B cell (primary cell): ENCODE data around the gene DOCK6. TPM values are rescaled to one million over a fixed set of nuclear protein-coding genes. Genes with fewer than 3 reads are reported as not detected.

Experiments used
- ATAC-seq: fragments of 200-7000 bp; cut with Tn5 transposase; one replicate; pipeline ENCODE4 v1.10.0; 2021; ENCODE audit warnings: low read depth, mild to moderate bottlenecking, moderate number of reproducible peaks, moderate library complexity
- CTCF ChIA-PET: fragments of 350-600 bp; sonication (Branson Sonifier 250); formaldehyde crosslinking; loops from one replicate; lab custom pipeline; 2021; ENCODE audit warnings: antibody characterized with exemption, inconsistent platforms; lab: Charles Lee
- POLR2A ChIA-PET: fragments of 350-600 bp; sonication (Branson Sonifier 250); formaldehyde crosslinking; loops from one replicate; lab custom pipeline; 2021; ENCODE audit warnings: antibody characterized with exemption; lab: Charles Lee
- DNase-seq: peaks from one replicate; pipeline ENCODE4 v3.0.0; 2013
- H2AFZ ChIP-seq: 2 replicates; pipeline ENCODE4 v1.6.1; 2012; ENCODE audit warnings: mild to moderate bottlenecking, low read depth, low read length; ENCODE audit not compliant: insufficient read depth, poor library complexity, severe bottlenecking
- H3K27ac ChIP-seq, 2 donors: 1 replicate in 1 of 2; 2 replicates in 1 of 2; pipeline ENCODE4 v1.5.1; 2012 to 2013; ENCODE audit warnings: low read length in 2 of 2, mild to moderate bottlenecking in 2 of 2, moderate library complexity in 1 of 2
- H3K27me3 ChIP-seq, 4 experiments: fragments of 200-600 bp in 1 of 4; sonication (generic) in 1 of 4; replicated peaks in 1 of 4; 1 replicate in 2 of 4; 2 replicates in 2 of 4; pipeline versions ENCODE4 v1.6.1 to v1.7.0; 2013 to 2016; ENCODE audit warnings: low read length in 3 of 4, mild to moderate bottlenecking in 2 of 4, mixed read lengths in 1 of 4, moderate library complexity in 1 of 4; ENCODE audit not compliant: insufficient read depth in 4 of 4, control insufficient read depth in 3 of 4; ENCODE audit errors: control extremely low read depth in 1 of 4
- H3K36me3 ChIP-seq, 2 experiments: replicated peaks in 1 of 2; 1 replicate in 1 of 2; 2 replicates in 1 of 2; pipeline versions ENCODE4 v1.6.1 to v1.7.1; 2013; ENCODE audit warnings: low read length in 1 of 2; ENCODE audit not compliant: insufficient read depth in 2 of 2, control insufficient read depth in 1 of 2; ENCODE audit errors: control extremely low read depth in 1 of 2, extremely low read depth in 1 of 2
- H3K4me1 ChIP-seq, 2 donors: fragments of 200-600 bp in 1 of 2; sonication (generic) in 1 of 2; 1 replicate in 1 of 2; 2 replicates in 1 of 2; pipeline versions ENCODE4 v1.5.1 to v1.6.1; 2013 to 2017; ENCODE audit warnings: low read length in 2 of 2; ENCODE audit not compliant: control insufficient read depth in 2 of 2, insufficient read depth in 2 of 2
- H3K4me2 ChIP-seq: replicated peaks from 2 replicates; pipeline ENCODE3; 2012; ENCODE audit warnings: mild to moderate bottlenecking, low read depth, low read length; ENCODE audit not compliant: poor library complexity, severe bottlenecking
- H3K4me3 ChIP-seq, 5 experiments: fragments of 200-600 bp in 1 of 5; sonication (generic) in 1 of 5; 1 replicate in 3 of 5; 2 replicates in 2 of 5; pipeline versions ENCODE4 v1.5.1 to v1.7.0; 2011 to 2016; ENCODE audit warnings: low read length in 4 of 5, mild to moderate bottlenecking in 4 of 5, low read depth in 2 of 5, control low read depth in 1 of 5, moderate library complexity in 1 of 5; ENCODE audit not compliant: insufficient read depth in 1 of 5; ENCODE audit errors: control extremely low read depth in 1 of 5, extremely low read depth in 1 of 5
- H3K79me2 ChIP-seq: fragments of 200-600 bp; sonication (generic); one replicate; pipeline ENCODE4 v1.6.0; 2016; ENCODE audit warnings: low read length; ENCODE audit not compliant: control insufficient read depth, insufficient read depth
- H3K9ac ChIP-seq: fragments of 200-600 bp; sonication (generic); 2 replicates; pipeline ENCODE4 v1.6.1; 2017; ENCODE audit warnings: mild to moderate bottlenecking, low read length, moderate library complexity
- H3K9me3 ChIP-seq, 3 donors: one replicate each; pipeline versions ENCODE4 v1.6.1 to v1.7.1; 2013; ENCODE audit warnings: low read length in 2 of 3; ENCODE audit not compliant: control insufficient read depth in 2 of 3, insufficient read depth in 1 of 3; ENCODE audit errors: control extremely low read depth in 1 of 3
- H4K20me1 ChIP-seq: 2 replicates; pipeline ENCODE4 v1.6.0; 2012; ENCODE audit warnings: mild to moderate bottlenecking, low read length; ENCODE audit not compliant: insufficient read depth, control insufficient read depth, poor library complexity, severe bottlenecking
- H3K27ac Mint-ChIP-seq: one replicate; pipeline ENCODE4 v1.8.0; 2021; ENCODE audit warnings: mixed read lengths
- H3K27me3 Mint-ChIP-seq: one replicate; pipeline ENCODE4 v1.8.0; 2021; ENCODE audit warnings: mixed read lengths
- H3K4me1 Mint-ChIP-seq: one replicate; pipeline ENCODE4 v1.8.0; 2021; ENCODE audit warnings: mixed read lengths
- H3K4me3 Mint-ChIP-seq: one replicate; pipeline ENCODE4 v1.8.0; 2021; ENCODE audit warnings: mixed read lengths
- H3K9me3 Mint-ChIP-seq: one replicate; pipeline ENCODE4 v1.8.0; 2022; ENCODE audit warnings: mixed read lengths; ENCODE audit not compliant: insufficient read depth
- CTCF ChIP-seq: fragments of 200-600 bp; IDR thresholded peaks from one replicate; pipeline ENCODE4 v1.8.0; 2022; ENCODE audit warnings: antibody characterized with exemption, mild to moderate bottlenecking
- EZH2 ChIP-seq: IDR thresholded peaks from 2 replicates; pipeline ENCODE4 v1.6.1; 2012; ENCODE audit warnings: borderline replicate concordance, low read depth, mild to moderate bottlenecking, moderate library complexity, low read length; ENCODE audit not compliant: insufficient read depth, poor library complexity, severe bottlenecking
- WGBS: methylation state at CpG from one replicate; pipeline ENCODE4 v1.1.5; 2013; ENCODE audit warnings: missing lambda C conversion rate; ENCODE audit not compliant: insufficient coverage; 5-methylcytosine and 5-hydroxymethylcytosine counted together
- intact Hi-C: fragments of 100-400 bp; cut with micrococcal nuclease; formaldehyde crosslinking; loops from one replicate; pipeline ENCODE4 v1.10.0; 2022
- polyA plus RNA-seq: library from polyadenylated mRNA; depleted of rRNA; stranded (reverse); fragments of >200 nt; gene quantifications from 2 replicates; pipeline ENCODE4 v1.2.3, GENCODE V29; 2012
- total RNA-seq, 2 donors: library from RNA; stranded (reverse); fragments of 120-200 nt in 1 of 2; gene quantifications; 1 replicate in 1 of 2; 2 replicates in 1 of 2; pipeline versions ENCODE4 v1.2.3 to v1.2.4, GENCODE V29; 2013 to 2022

Gene DOCK6
- total and polyA plus RNA-seq, 2 donors (not counting 1 experiment from before 2014, with no cell fraction given) = 5.3 to 11.9 TPM

DNA sequence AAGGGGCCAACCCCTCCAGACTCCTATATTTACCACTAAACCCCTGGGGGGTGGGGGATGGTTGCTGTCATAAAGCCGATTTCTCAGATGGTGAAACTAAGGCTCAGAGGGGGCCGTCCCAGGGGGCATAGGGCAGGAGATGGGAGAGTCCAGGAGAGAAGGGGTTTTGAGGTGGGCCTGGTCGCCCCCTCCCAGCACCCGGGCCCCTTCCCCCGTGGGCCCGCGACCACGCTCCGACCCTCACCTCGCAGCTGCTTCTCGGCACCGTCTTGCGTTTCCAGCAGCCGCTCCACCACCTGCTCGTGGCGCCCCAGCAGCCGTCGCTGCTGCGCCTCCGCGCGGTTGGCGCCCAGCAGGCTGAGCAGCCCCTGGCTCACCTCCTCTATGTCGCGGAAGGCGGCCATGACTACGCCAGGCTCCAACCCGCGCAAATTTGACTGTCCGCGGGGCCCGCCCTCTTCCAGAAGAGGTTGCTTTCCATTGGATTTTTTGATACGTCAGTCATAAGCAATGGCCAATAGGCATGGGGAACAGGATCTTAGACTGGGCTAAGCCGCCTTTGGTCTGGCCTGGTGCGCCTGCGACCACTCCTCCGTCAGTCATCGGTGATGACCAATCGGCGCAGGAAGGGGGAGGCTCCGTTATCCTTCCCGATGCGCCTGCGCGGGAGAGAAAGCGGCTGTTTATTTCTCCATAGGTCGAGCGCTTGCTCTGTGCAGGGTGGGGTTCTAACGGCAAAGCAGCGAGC is 106.8 kb downstream of the DOCK6 start, which contains the start of gene SPC24:
TSS of gene SPC24 (minus strand) at position 410 of the 748 bp plus-strand sequence. CDS start at position 404, 6 bp downstream.
- H3K4me2 ChIP-seq = peak within 1 kb of the TSS; percentile 92
- CTCF ChIA-PET = interaction anchor here (0.5 to 1.2 kb wide), 3 partner anchors 16 to 120 kb away, joined by 3 to 4 read pairs (median 4); no protein-coding TSS in a partner anchor
- peak; percentile 99 for ATAC-seq
- intact Hi-C loops = loop anchor here (5.0 to 10.0 kb wide), 2 partner anchors 42 to 281 kb away; partner anchors contain the start of genes CARM1 and KANK2
- Mint-ChIP-seq H3K4me1 (peaks cover 10% of the 10 kb centered on the region), H3K9me3 (peaks cover 2% of the 10 kb centered on the region), H3K4me3 (peak within 1 kb of the TSS; percentile 91), H3K27me3 (no peaks in the 10 kb centered on the region), H3K27ac (peak within 1 kb of the TSS; percentile 81)
- no peak within 1 kb of the TSS for H3K27ac ChIP-seq
- under 1% methylated on average over 43 of the region's 50 CpGs for WGBS
- H4K20me1 ChIP-seq = no peaks in the 10 kb centered on the region
- peaks cover 0 to 8% (median 3%) of the 10 kb centered on the region in 3 donors for H3K9me3 ChIP-seq
- no peak for TF ChIP-seq EZH2
- no peak for TF ChIP-seq CTCF
- peak within 1 kb of the TSS; percentile 52 to 67 (median 64) for H3K4me3 ChIP-seq
- H3K9ac ChIP-seq = peak within 1 kb of the TSS; percentile 65
- H2AFZ ChIP-seq = peak within 1 kb of the TSS; percentile 91
- peaks cover 10 to 14% of the 10 kb centered on the region in 2 donors for H3K4me1 ChIP-seq
- peaks cover 15% of the 10 kb centered on the region for H3K79me2 ChIP-seq
- POLR2A ChIA-PET = interaction anchor here (0.5 kb wide), 1 partner anchor 911 kb away, joined by 3 read pairs; no protein-coding TSS in a partner anchor
- no peaks in the 10 kb centered on the region for H3K36me3 ChIP-seq
- H3K27me3 ChIP-seq = peaks cover 0 to 4% (median 0%) of the 10 kb centered on the region in 4 experiments
- DNase-seq = peak; percentile 94

DNA sequence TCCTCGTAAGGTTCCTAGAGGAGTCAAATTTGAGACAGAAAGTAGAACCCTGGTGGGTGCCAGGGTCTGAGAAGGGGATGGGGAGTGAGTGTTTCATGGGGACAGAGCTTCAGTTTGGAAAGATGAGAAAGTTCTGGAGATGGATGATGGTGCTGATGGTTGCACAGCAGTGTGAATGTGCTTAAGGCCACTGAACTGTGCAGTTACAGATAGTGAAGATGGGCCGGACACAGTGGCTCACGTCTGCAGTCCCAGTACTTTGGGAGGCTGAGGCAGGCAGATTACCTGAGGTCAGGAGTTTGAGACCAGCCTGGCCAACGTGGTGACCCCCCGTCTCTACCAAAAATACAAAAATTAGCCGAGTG is 107.7 kb downstream of the DOCK6 start:
- no peak overlapping the region for H3K27ac Mint-ChIP-seq
- ATAC-seq (no peak), DNase-seq (no peak)
- Histone ChIP-seq H3K4me1 (peaks cover 10 to 14% of the 10 kb centered on the region in 2 donors), H3K4me3 (no peak overlapping the region), H3K9ac (no peak overlapping the region), H3K27me3 (peaks cover 0 to 4% (median 0%) of the 10 kb centered on the region in 4 experiments), H4K20me1 (no peaks in the 10 kb centered on the region), H2AFZ (peak overlapping the region; percentile 91), H3K4me2 (peak overlapping the region; percentile 92), H3K9me3 (peaks cover 0 to 2% (median 0%) of the 10 kb centered on the region in 3 donors), H3K27ac (no peak overlapping the region), H3K79me2 (peaks cover 15% of the 10 kb centered on the region), H3K36me3 (no peaks in the 10 kb centered on the region)
- no peaks in the 10 kb centered on the region for H3K27me3 Mint-ChIP-seq
- CTCF ChIA-PET = no interaction called here
- 81% methylated on average over 3 of the region's 6 CpGs for WGBS
- H3K4me1 Mint-ChIP-seq = peaks cover 10% of the 10 kb centered on the region
- intact Hi-C loops = loop anchor here (5.0 to 10.0 kb wide), 2 partner anchors 43 to 280 kb away; partner anchors contain the start of genes CARM1 and KANK2
- POLR2A ChIA-PET = no interaction called here
- H3K4me3 Mint-ChIP-seq = peak overlapping the region; percentile 91
- no peaks in the 10 kb centered on the region for H3K9me3 Mint-ChIP-seq
- TF ChIP-seq EZH2 (no peak), CTCF (no peak)
